Esophagus (tissue), 2 donors: ENCODE data around the gene LAPTM5. TPM values are rescaled to one million over a fixed set of nuclear protein-coding genes. Genes with fewer than 3 reads are reported as not detected.
"Not testable (repeated sequence)": the region's sequence is repeated elsewhere in the genome, so short reads cannot be mapped to it uniquely, and the experiment has no call there.

Experiments
- H3K27ac ChIP-seq, 2 donors: one replicate each; pipeline ENCODE4 v1.5.1; 2013; ENCODE audit warnings: low read depth in 2 of 2, mild to moderate bottlenecking in 2 of 2, inconsistent platforms in 1 of 2, low read length in 1 of 2, moderate library complexity in 1 of 2
- H3K27me3 ChIP-seq, 2 donors: one replicate each; pipeline ENCODE4 v1.6.1; 2013; ENCODE audit warnings: low read length in 2 of 2, control low read depth in 1 of 2, mild to moderate bottlenecking in 1 of 2; ENCODE audit not compliant: insufficient read depth in 2 of 2, control insufficient read depth in 1 of 2
- H3K36me3 ChIP-seq, 2 donors: one replicate each; pipeline ENCODE4 v1.6.1; 2013; ENCODE audit warnings: low read length in 1 of 2; ENCODE audit not compliant: control insufficient read depth in 2 of 2, insufficient read depth in 2 of 2
- H3K4me1 ChIP-seq, 2 donors: one replicate each; pipeline ENCODE4 v1.6.1; 2013; ENCODE audit warnings: low read length in 1 of 2; ENCODE audit not compliant: control insufficient read depth in 2 of 2, insufficient read depth in 2 of 2
- H3K4me3 ChIP-seq, 2 donors: one replicate each; pipeline ENCODE4 v1.5.1; 2013; ENCODE audit warnings: low read length in 2 of 2, mild to moderate bottlenecking in 2 of 2, low read depth in 1 of 2, moderate library complexity in 1 of 2
- H3K9me3 ChIP-seq, 2 donors: one replicate each; pipeline ENCODE4 v1.6.1; 2013; ENCODE audit warnings: mild to moderate bottlenecking in 2 of 2, low read depth in 1 of 2, low read length in 1 of 2, moderate library complexity in 1 of 2; ENCODE audit not compliant: control insufficient read depth in 2 of 2, insufficient read depth in 1 of 2
- WGBS, 2 donors: extraction: QIAGEN DNeasy Blood & Tissue Kit; methylation state at CpG; one replicate each; pipeline ENCODE4 v1.1.7; 2013; 5-methylcytosine and 5-hydroxymethylcytosine counted together
- polyA plus RNA-seq, 2 donors: library from polyadenylated mRNA; stranded (reverse); fragments of 200-250 nt; gene quantifications; one replicate each; pipeline ENCODE4 v1.2.3, GENCODE V29; 2013
- donor health status: healthy with polysubstance abuse.
- donor health status: Bipolar disorder and iron deficiency.

LAPTM5 gene
- polyA plus RNA-seq, 2 donors: 10.0 to 15.5 TPM

GRCh38 chr1:30798389-30799232 is 41.0 kb upstream of the LAPTM5 start:
- H3K4me1 ChIP-seq: peaks cover 0 to 2% of the 10 kb centered on the region in 2 donors
- H3K27me3 ChIP-seq: no peaks in the 10 kb centered on the region
- H3K9me3 ChIP-seq: no peaks in the 10 kb centered on the region
- H3K36me3 ChIP-seq: no peaks in the 10 kb centered on the region
- WGBS, 2 donors: 68 to 69% methylated on average over 9 of the region's 9 CpGs
- no peak overlapping the region for H3K4me3 ChIP-seq
- no peak overlapping the region for H3K27ac ChIP-seq

GRCh38 chr1:30795026-30795425 is 37.5 kb upstream of the LAPTM5 start:
- Histone ChIP-seq H3K9me3 (no peaks in the 10 kb centered on the region), H3K4me3 (no peak overlapping the region), H3K36me3 (no peaks in the 10 kb centered on the region), H3K27ac (no peak overlapping the region), H3K4me1 (no peaks in the 10 kb centered on the region), H3K27me3 (peaks cover 0 to 2% of the 10 kb centered on the region in 2 donors)
- WGBS, 2 donors: 56 to 59% methylated on average over 5 of the region's 5 CpGs

- Histone ChIP-seq H3K4me3 (no peak overlapping the region), H3K9me3 (no peaks in the 10 kb centered on the region), H3K36me3 (no peaks in the 10 kb centered on the region), H3K27me3 (peaks cover 0 to 2% of the 10 kb centered on the region in 2 donors), H3K4me1 (no peaks in the 10 kb centered on the region), H3K27ac (no peak overlapping the region)
- 93 to 95% methylated on average over 4 of the region's 4 CpGs for WGBS, 2 donors
These were observed 36.7 kb upstream of the LAPTM5 start for GRCh38 chr1:30794260-30794659.

- H3K36me3 ChIP-seq: no peaks in the 10 kb centered on the region
- 80 to 86% methylated on average over 16 of the region's 16 CpGs for WGBS, 2 donors
- H3K4me1 ChIP-seq: peaks cover 0 to 2% of the 10 kb centered on the region in 2 donors
- H3K27me3 ChIP-seq: peaks cover 0 to 2% of the 10 kb centered on the region in 2 donors
- no peaks in the 10 kb centered on the region for H3K9me3 ChIP-seq
- no peak overlapping the region for H3K27ac ChIP-seq
- no peak overlapping the region for H3K4me3 ChIP-seq
These were observed 35.6 kb upstream of the LAPTM5 start for GRCh38 chr1:30793209-30793608.

GRCh38 chr1:30791868-30792267 is 34.3 kb upstream of the LAPTM5 start:
- Histone ChIP-seq H3K27me3 (peaks cover 0 to 2% of the 10 kb centered on the region in 2 donors), H3K27ac (no peak overlapping the region), H3K36me3 (no peaks in the 10 kb centered on the region), H3K4me3 (no peak overlapping the region), H3K4me1 (peaks cover 0 to 4% of the 10 kb centered on the region in 2 donors), H3K9me3 (no peaks in the 10 kb centered on the region)
- 75 to 78% methylated on average over 5 of the region's 5 CpGs for WGBS, 2 donors

GRCh38 chr1:30790850-30791778 is 33.5 kb upstream of the LAPTM5 start:
- WGBS, 2 donors: 56 to 69% methylated on average over 5 of the region's 5 CpGs
- H3K27me3 ChIP-seq: peaks cover 0 to 2% of the 10 kb centered on the region in 2 donors
- no peak overlapping the region for H3K4me3 ChIP-seq
- H3K4me1 ChIP-seq: peaks cover 0 to 4% of the 10 kb centered on the region in 2 donors
- H3K9me3 ChIP-seq: no peaks in the 10 kb centered on the region
- H3K36me3 ChIP-seq: no peaks in the 10 kb centered on the region
- H3K27ac ChIP-seq: no peak overlapping the region

GRCh38 chr1:30790256-30790525 is 32.6 kb upstream of the LAPTM5 start:
- H3K4me1 ChIP-seq, H3K27me3 ChIP-seq, H3K9me3 ChIP-seq, H3K4me3 ChIP-seq, H3K27ac ChIP-seq, H3K36me3 ChIP-seq: not testable (repeated sequence)
- 85 to 86% methylated on average over 5 of the region's 5 CpGs for WGBS, 2 donors

GRCh38 chr1:30789388-30790255 is 32.0 kb upstream of the LAPTM5 start:
- H3K27me3 ChIP-seq: peaks cover 0 to 2% of the 10 kb centered on the region in 2 donors
- 82 to 83% methylated on average over 12 of the region's 12 CpGs for WGBS, 2 donors

More at GRCh38 chr1:30789388-30790255, 32.0 kb upstream of the LAPTM5 start:
- Histone ChIP-seq H3K27ac (no peak overlapping the region), H3K9me3 (no peaks in the 10 kb centered on the region), H3K36me3 (no peaks in the 10 kb centered on the region), H3K4me1 (peaks cover 0 to 4% of the 10 kb centered on the region in 2 donors), H3K4me3 (no peak overlapping the region)
